HCEC 1CT (cell line): ENCODE measurements around the gene SINHCAF.
"Not testable (repeated sequence)": the region's sequence is repeated elsewhere in the genome, so short reads cannot be mapped to it uniquely, and the experiment has no call there.

Experiments used
- DNase-seq: peaks from one replicate; pipeline ENCODE4 v3.0.0-alpha.2; 2017

Gene SINHCAF

GRCh38 chr12:31325877-31326631, at the start of gene SINHCAF:
Gene SINHCAF, minus strand, starts transcription at chr12:31326150. Its CDS starts 27,946 bp downstream, at chr12:31298204.
- peak; percentile 97 for DNase-seq

DNA sequence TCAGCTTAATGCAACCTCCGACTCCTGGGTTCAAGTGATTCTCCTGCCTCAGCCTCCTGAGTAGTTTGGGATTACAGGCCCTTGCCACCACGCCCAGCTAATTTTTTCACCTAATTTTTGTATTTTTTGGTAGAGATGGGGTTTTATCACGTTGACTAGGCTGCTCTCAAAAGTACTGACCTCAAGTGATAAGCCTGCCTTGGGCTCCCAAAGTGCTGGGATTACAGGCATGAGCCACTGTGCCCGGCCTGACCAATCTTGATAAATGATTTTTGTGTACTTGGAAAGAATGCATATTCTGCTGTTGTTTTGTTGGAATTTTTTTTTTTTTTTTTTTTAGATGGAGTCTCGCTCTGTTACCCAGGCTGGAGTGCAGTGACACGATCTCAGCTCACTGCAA, 49.5 kb upstream of the SINHCAF start:
- not testable (repeated sequence) for DNase-seq

- no peak for DNase-seq
These were observed 45.3 kb upstream of the SINHCAF start for GRCh38 chr12:31371256-31371620.

- no peak for DNase-seq
These were observed 44.7 kb upstream of the SINHCAF start for GRCh38 chr12:31370531-31371255.

DNA sequence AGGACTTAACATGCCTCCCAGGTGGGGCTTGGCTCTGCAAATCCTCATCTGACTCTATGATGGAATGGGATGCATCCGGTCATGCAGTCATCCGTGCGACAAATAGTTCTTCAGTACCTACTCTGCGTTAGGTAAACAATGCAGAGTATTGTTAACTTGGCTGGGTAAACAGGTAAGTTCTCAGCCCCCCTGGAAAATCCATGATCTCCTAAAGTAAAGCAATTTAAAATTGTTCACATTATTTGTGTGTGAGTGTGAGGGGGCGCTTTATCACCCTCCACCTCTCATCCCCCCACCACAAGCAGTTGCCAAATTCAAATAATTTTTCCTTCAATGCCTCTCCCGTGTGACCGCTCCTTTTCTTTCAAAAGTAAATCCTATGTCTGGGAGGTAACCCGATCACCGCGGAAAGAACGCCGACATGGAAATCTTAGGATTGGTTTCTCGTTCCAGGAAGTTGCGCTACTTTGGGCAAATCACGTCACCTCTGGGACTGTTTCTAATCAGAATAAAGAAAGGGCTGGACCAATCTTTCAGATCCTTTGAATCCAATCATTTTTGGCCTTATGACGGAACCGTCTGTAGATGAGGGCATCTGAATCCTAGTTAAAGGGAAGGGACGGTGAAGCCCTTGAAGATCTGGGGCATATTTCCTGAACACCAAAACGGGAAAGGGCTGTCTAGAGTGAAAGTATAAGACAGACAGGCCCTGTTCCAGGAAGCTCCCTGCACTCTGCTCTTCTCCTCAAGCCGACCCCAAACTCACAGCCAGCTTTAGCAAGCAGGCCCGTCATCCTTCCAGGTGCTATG, 44.0 kb upstream of the SINHCAF start:
- no peak for DNase-seq

- no peak for DNase-seq
These were observed 42.9 kb upstream of the SINHCAF start for GRCh38 chr12:31368666-31369361.

- no peak for DNase-seq
These were observed 40.2 kb upstream of the SINHCAF start for GRCh38 chr12:31366104-31366621.

GRCh38 chr12:31363831-31364230, 37.9 kb upstream of the SINHCAF start:
- no peak for DNase-seq

- DNase-seq: no peak
These were observed 37.5 kb upstream of the SINHCAF start for GRCh38 chr12:31363416-31363809.

GRCh38 chr12:31362759-31363415, 36.9 kb upstream of the SINHCAF start:
- DNase-seq: no peak

- DNase-seq: no peak
These were observed 36.3 kb upstream of the SINHCAF start for GRCh38 chr12:31362115-31362758.

GRCh38 chr12:31361730-31362114, 35.8 kb upstream of the SINHCAF start:
- no peak for DNase-seq

- no peak for DNase-seq
These were observed 29.8 kb upstream of the SINHCAF start for GRCh38 chr12:31355747-31356107.

DNA sequence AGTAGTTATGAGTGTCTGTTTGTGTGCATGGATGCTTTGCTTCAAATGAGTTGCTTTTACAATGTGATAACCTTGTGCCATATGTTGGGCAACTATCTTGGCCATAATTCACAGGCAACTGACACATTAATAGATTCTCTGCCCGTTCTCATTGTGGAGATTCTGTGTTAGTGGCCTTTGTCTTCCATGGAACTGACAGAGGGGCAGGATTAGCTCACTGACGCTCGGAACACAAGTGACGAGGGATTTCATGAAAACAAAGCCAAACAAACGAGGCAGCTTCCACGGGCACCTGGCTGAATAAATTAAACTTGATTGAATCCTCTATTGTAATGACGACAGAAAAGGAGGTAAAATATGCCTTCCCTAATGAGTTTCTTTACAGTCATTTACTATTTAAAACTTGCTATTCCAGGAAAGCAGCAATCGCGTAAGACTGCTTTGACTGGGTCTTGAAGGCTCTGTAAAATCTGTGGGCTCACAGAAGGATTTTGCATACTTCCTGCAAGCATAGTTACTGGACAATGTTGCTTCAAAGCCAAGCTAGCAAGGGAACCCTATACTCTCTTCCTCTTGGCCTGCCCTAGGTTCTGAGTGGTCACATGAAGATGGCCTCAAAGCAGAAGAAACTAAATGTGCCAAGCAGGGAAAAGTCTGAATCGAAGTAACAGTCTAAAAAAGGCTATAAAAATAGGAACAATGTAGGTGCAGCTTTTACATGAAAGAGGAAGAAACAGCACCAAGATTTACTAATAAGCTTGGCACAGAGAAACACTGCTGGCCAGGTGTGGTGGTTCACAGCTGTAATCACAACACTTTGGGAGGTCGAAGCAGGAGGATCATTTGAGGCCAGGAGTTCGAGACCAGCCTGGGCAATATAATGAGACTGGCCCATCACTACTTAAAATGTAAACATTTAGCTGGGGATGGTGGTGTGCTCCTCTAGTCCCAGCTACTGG, 28.1 kb upstream of the SINHCAF start:
- DNase-seq: no peak

DNA sequence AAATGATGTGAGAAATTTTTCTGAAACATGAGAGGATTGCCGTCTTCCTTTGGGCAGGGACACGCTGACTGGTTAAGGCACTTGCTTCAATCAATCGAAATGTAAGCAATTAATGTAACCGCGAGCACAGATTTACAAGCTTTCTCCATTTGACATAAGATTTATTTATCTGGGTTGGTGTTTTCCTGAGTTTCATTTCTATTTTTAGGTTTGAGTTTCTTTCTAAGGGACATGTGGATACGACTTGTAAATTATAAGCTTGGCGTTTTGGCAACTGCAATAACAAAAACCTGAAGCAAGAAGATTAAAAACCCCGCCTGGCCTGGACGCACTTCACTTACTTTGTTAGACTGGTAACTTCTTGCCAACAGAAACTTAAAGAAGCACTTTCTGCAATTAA, 20.3 kb upstream of the SINHCAF start:
- DNase-seq: no peak

DNA sequence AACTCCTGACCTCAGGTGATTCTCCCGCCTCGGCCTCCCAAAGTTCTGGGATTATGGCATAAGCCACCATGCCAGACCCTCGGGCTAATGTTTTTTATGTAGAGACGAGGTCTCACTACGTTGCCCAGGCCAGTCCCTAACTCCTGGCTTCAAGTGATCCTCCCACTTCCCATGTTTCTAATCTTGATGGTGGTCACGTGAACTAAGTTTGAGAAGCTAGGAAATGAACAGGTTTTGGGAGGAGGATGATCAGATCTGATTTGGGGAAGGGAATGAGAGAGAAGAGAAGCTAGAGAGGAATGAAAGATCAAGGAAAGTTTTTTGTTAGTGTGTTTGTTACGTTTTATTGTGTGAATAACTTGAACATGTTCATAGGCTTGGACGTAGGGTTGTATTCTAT, 17.2 kb upstream of the SINHCAF start:
- no peak for DNase-seq

DNA sequence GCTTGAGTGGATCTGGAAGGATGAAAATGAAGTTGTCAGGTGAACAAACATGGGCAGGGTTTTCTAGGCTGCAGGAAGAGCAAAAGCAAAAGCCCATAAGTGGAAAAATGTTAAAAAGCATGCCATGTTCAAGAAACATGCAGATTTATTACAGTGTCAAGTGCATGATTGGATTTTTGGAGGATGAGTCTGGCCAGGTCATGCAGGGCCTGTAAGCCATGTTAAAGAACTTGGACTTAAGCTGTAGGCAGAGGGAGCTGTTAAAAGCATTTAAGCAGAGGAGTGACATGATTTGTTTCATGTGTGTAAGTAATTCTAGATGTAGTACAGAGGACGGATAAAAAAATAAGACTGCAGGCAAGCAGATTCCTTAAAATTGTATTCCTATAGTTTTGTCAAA, 16.3 kb upstream of the SINHCAF start:
- no peak for DNase-seq

DNA sequence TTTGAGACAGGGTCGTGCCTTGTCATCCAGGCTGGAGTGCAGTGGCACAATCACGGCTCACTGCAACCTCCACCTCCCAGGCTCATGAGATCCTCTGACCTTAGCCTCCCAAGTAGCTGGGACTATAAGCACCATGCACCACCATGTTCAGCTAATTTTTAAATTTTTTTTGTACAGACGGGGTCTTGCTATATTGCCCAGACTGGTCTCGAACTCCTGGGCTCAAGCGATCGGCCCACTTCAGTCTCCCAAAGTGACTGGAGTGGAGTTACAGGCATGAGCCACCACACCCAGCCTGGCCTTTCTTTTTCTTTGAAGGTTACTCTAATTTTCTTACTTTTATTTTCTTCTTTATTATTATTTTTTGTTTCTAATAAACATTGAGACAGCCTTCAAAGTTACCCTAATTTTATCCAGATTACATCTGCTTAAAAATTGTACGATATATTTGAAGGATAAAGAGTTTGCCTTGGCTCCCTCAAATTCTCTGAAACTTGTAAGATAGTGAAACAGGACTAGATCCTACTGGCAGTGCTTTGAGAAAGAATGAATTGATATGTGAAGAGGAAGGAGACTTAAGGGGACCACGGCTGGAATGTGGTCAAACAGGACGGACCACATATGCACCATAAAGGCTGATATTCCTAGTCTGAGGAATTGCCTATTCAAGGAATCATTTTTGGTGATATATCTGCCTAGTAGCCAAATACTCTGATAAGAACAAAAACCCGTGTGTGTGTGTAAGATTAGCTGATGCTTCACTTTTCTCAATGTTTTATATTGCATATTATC, 14.1 kb upstream of the SINHCAF start:
- DNase-seq: no peak

GRCh38 chr12:31337952-31338351, 12.0 kb upstream of the SINHCAF start:
- no peak for DNase-seq

DNA sequence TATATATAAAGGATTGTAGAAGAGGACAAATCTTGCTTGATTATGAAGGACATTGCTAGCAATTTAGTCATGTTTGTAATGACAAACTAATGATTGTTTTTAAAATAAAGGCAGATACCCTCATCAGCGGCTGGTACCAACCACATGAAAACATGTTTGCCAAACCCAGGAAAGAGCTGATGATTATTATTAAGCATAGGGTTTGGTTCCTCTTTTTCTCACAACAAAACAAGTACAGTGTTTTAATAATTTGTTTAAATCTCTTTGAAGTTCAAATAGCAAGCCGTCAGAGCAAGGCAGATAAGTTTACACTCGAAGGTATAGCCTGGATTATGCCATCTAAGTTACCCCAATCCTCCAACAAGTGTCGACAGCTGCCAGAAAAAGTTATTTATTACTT, 5.3 kb upstream of the SINHCAF start:
- no peak for DNase-seq
